ENCODE measurements around the gene MRPL16.

MRPL16 gene

GRCh38 chr11:59794417-59794816 is 16.2 kb downstream of the MRPL16 start:
- Histone ChIP-seq H3K4me3 (ENCODE audit: low read length) (no peak overlapping the region), H3K27me3 (ENCODE audit: control insufficient read depth, low read length) (no peaks in the 10 kb centered on the region), H3K9me3 (ENCODE audit: control insufficient read depth, insufficient read depth, low read length) (no peaks in the 10 kb centered on the region), H3K79me2 (ENCODE audit: control insufficient read depth, low read length) (no peaks in the 10 kb centered on the region), H3K27ac (ENCODE audit: low read depth, low read length) (no peak overlapping the region), H3F3A (ENCODE audit: control insufficient read depth, insufficient read depth) (no peaks in the 10 kb centered on the region), H3K4me2 (ENCODE audit: low read length) (no peak overlapping the region), H3K4me1 (ENCODE audit: control insufficient read depth, low read length) (no peaks in the 10 kb centered on the region), H4K20me1 (ENCODE audit: control insufficient read depth, insufficient read depth, low read depth, low read length) (no peaks in the 10 kb centered on the region), H3K9me2 (replicated peaks; ENCODE audit: control insufficient read depth, low read length) (no peaks in the 10 kb centered on the region), H3K36me3 (ENCODE audit: control insufficient read depth, low read length) (no peaks in the 10 kb centered on the region)
- TF ChIP-seq CTCF (IDR thresholded peaks at IDR 0.05; ENCODE audit: low read depth, low read length, poor library complexity, severe bottlenecking) (no peak), EZH2phosphoT487 (IDR thresholded peaks at IDR 0.05; ENCODE audit: borderline replicate concordance, low read length) (no peak)

DNA sequence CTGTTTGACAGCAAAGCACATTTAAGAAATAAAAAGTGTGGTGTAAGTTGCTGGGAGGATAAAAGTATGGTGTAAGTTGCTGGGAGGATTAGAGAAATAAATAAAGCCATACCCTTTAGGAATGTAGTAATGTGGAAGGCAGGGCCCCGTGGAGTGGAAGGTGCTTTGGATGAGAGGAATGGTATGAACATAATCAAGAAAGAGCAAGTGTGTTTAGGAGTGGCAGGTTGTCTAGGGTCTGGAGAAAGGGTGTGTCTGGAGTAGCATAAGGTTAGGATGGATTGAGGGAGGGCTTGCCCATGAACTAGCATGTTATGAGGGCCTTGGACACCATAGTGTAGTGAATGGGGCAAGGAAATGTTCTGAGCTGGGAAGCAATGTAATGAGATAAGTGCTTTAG is 18.1 kb downstream of the MRPL16 start:
- Histone ChIP-seq H3K4me1 (ENCODE audit: control insufficient read depth, low read length) (no peaks in the 10 kb centered on the region), H3K27me3 (ENCODE audit: control insufficient read depth, low read length) (no peaks in the 10 kb centered on the region), H4K20me1 (ENCODE audit: control insufficient read depth, insufficient read depth, low read depth, low read length) (no peaks in the 10 kb centered on the region), H3K4me3 (ENCODE audit: low read length) (no peak overlapping the region), H3K27ac (ENCODE audit: low read depth, low read length) (no peak overlapping the region), H3K79me2 (ENCODE audit: control insufficient read depth, low read length) (no peaks in the 10 kb centered on the region), H3K36me3 (ENCODE audit: control insufficient read depth, low read length) (no peaks in the 10 kb centered on the region), H3F3A (ENCODE audit: control insufficient read depth, insufficient read depth) (no peaks in the 10 kb centered on the region), H3K9me3 (ENCODE audit: control insufficient read depth, insufficient read depth, low read length) (no peaks in the 10 kb centered on the region), H3K9me2 (replicated peaks; ENCODE audit: control insufficient read depth, low read length) (no peaks in the 10 kb centered on the region), H3K4me2 (ENCODE audit: low read length) (no peak overlapping the region)
- TF ChIP-seq EZH2phosphoT487 (IDR thresholded peaks at IDR 0.05; ENCODE audit: borderline replicate concordance, low read length) (no peak), CTCF (IDR thresholded peaks at IDR 0.05; ENCODE audit: low read depth, low read length, poor library complexity, severe bottlenecking) (no peak)

GRCh38 chr11:59791639-59792038 is 18.9 kb downstream of the MRPL16 start:
- Histone ChIP-seq H3K27me3 (ENCODE audit: control insufficient read depth, low read length) (no peaks in the 10 kb centered on the region), H3K36me3 (ENCODE audit: control insufficient read depth, low read length) (no peaks in the 10 kb centered on the region), H3K9me3 (ENCODE audit: control insufficient read depth, insufficient read depth, low read length) (no peaks in the 10 kb centered on the region), H3K79me2 (ENCODE audit: control insufficient read depth, low read length) (no peaks in the 10 kb centered on the region), H3K27ac (ENCODE audit: low read depth, low read length) (no peak overlapping the region), H3K4me3 (ENCODE audit: low read length) (no peak overlapping the region), H3K9me2 (replicated peaks; ENCODE audit: control insufficient read depth, low read length) (no peaks in the 10 kb centered on the region), H3K4me2 (ENCODE audit: low read length) (no peak overlapping the region), H3F3A (ENCODE audit: control insufficient read depth, insufficient read depth) (no peaks in the 10 kb centered on the region), H3K4me1 (ENCODE audit: control insufficient read depth, low read length) (no peaks in the 10 kb centered on the region), H4K20me1 (ENCODE audit: control insufficient read depth, insufficient read depth, low read depth, low read length) (no peaks in the 10 kb centered on the region)
- TF ChIP-seq CTCF (IDR thresholded peaks at IDR 0.05; ENCODE audit: low read depth, low read length, poor library complexity, severe bottlenecking) (no peak), EZH2phosphoT487 (IDR thresholded peaks at IDR 0.05; ENCODE audit: borderline replicate concordance, low read length) (no peak)

GRCh38 chr11:59787816-59788215 is 22.8 kb downstream of the MRPL16 start:
- no peaks in the 10 kb centered on the region for H3F3A ChIP-seq (ENCODE audit: control insufficient read depth, insufficient read depth)
- H3K9me2 ChIP-seq (replicated peaks; ENCODE audit: control insufficient read depth, low read length) = no peaks in the 10 kb centered on the region
- H3K79me2 ChIP-seq (ENCODE audit: control insufficient read depth, low read length) = no peaks in the 10 kb centered on the region
- no peaks in the 10 kb centered on the region for H3K9me3 ChIP-seq (ENCODE audit: control insufficient read depth, insufficient read depth, low read length)
- H3K4me3 ChIP-seq (ENCODE audit: low read length) = no peak overlapping the region
- no peak overlapping the region for H3K4me2 ChIP-seq (ENCODE audit: low read length)
- H3K27me3 ChIP-seq (ENCODE audit: control insufficient read depth, low read length) = no peaks in the 10 kb centered on the region
- H4K20me1 ChIP-seq (ENCODE audit: control insufficient read depth, insufficient read depth, low read depth, low read length) = no peaks in the 10 kb centered on the region
- no peaks in the 10 kb centered on the region for H3K4me1 ChIP-seq (ENCODE audit: control insufficient read depth, low read length)
- no peak overlapping the region for H3K27ac ChIP-seq (ENCODE audit: low read depth, low read length)
- TF ChIP-seq EZH2phosphoT487 (IDR thresholded peaks at IDR 0.05; ENCODE audit: borderline replicate concordance, low read length) (no peak), CTCF (IDR thresholded peaks at IDR 0.05; ENCODE audit: low read depth, low read length, poor library complexity, severe bottlenecking) (no peak)
- no peaks in the 10 kb centered on the region for H3K36me3 ChIP-seq (ENCODE audit: control insufficient read depth, low read length)
